Limb (tissue), 2 donors: ENCODE measurements around the gene GPR153.
A peak's percentile ranks its signal among the peaks of the same experiment; 100 is the strongest.
"Not testable (repeated sequence)": the region's sequence is repeated elsewhere in the genome, so short reads cannot be mapped to it uniquely, and the experiment has no call there.

ENCODE experiments used
- DNase-seq, 2 donors: peaks; one replicate each; pipeline ENCODE4 v3.0.0-alpha.2; 2016; ENCODE audit errors: extremely low spot score in 2 of 2

Gene GPR153

GRCh38 chr1:6260961-6261614, at the start of gene GPR153:
TSS of gene GPR153 (minus strand) at chr1:6261098. CDS start at chr1:6254905, 6,193 bp downstream.
- DNase-seq, result peak in 1 of 2 donors; percentile 69

GRCh38 chr1:6310116-6310848, 49.4 kb upstream of the GPR153 start:
- DNase-seq, result no peak

DNA sequence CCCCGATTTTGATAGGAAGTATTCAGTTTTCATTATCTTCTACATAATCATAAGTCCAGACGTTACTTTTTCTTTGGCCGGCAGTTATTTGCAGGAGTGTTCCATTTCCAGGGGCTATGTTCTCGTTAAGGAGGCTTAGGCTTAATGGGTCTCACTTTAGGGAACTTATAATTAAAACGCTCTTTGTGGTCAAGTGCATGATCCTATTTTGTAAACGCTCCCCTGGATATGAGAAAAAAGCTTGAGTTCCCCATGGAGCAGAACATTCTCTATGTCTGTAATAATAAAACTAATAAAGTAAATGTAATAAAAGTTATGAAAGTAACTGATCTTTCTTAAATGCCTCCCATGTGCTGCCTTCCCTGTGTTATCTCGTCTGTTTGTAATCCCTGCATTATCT, 48.7 kb upstream of the GPR153 start:
- DNase-seq, result no peak

GRCh38 chr1:6308449-6308848, 47.6 kb upstream of the GPR153 start:
- DNase-seq, result no peak

DNA sequence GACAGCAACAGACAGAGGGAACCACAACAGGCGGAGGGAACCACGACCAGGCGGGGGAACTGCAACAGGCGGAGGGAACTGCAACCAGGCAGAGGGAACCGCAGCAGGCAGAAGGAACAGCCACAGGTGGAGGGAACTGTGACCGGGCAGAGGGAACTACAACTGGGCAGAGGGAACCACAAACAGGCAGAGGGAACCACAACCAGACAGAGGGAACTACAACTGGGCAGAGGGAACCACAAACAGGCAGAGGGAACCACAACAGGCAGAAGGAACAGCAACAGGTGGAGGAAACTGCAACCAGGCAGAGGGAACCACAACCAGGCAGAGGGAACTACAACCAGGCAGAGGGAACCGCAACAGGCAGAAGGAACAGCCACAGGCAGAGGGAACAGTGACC, 46.8 kb upstream of the GPR153 start:
- DNase-seq, result not testable (repeated sequence)

DNA sequence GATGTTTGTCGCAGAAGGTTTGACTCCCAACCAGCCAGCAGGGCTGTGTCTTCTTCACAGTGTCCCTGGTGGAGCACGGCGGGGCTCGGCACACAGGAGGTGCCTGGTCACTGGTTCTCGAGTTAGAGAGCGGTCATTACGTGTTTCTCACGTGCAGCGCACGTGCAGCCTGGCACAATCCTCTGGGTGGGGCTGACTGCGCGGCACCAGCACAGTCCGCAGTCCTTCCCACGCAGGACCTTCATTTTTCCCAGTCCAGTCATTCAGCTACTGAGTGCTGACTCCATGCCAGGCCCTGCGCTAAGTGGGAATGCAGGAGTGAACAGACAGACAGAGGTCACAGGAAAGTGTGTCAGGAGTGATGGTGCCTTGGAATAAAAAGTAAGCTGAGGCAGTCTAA, 46.2 kb upstream of the GPR153 start:
- no peak for DNase-seq

GRCh38 chr1:6303397-6304012, 42.6 kb upstream of the GPR153 start:
- no peak for DNase-seq

DNA sequence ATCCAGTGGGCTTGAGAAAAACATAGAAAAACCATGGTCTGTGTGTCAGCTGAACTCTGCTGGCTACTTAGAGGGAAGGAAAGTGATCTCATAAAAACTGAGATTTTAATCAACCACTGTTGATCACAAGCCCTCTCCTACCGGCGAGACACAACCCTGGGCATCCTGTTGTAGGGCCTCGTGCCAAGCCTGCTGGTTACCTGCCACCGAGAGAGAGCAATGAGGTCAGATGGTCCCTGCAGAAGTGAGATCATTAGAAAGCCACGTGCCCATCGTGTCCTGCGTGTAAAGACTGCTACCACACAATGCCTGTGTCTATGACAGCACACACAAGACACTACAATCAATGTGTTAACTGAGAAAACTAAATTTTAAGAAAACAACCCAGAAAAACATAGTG, 41.7 kb upstream of the GPR153 start:
- no peak for DNase-seq

DNA sequence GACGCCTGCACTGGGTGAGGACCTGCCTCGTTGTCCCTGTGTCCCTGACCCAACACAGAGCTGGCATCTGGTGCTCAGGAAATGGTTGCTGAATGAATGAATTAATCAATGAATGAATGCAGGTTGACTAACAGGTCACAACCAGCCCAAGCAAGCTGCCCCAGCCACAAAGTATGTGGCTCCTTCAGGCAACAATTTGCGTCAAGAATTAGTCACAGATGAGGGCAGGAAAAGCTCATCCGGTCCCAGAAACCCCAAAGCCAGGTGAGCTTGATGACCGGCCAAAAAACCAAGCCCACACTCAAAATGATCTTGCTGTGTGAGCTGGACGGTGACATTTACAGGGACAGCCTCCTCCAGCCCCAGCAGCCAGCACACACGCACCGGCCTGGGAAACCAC, 40.6 kb upstream of the GPR153 start:
- DNase-seq, result no peak

DNA sequence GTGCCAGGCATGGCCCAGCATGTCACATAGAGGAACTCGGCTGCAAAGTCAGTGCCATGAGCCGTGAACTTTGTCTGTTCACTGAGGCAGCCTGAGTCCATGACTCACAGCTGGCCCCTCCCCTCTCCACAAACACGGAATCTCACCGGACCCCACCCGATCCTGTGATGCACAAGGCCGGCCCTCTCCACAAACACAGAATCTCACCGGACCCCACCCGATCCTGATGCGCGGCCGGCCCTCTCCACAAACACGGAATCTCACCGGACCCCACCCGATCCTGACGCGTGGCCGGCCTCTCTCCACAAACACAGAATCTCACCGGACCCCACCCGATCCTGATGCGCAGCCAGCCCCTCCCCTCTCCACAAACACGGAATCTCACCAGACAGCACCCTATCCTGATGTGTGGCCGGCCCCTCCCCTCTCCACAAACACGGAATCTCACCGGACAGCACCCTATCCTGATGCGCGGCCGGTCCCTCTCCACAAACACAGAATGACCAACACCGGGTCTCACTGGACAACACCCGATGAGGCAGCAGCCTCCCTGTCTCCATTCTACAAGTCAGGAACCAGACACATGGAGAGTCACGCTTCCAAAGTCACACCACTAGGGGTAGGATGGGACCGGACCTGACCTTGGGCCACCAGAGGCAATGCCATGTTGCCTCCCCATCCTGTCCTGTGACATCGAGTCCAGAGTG, 39.6 kb upstream of the GPR153 start:
- no peak for DNase-seq

- DNase-seq, result no peak
These were observed 38.8 kb upstream of the GPR153 start for GRCh38 chr1:6299557-6300165.

DNA sequence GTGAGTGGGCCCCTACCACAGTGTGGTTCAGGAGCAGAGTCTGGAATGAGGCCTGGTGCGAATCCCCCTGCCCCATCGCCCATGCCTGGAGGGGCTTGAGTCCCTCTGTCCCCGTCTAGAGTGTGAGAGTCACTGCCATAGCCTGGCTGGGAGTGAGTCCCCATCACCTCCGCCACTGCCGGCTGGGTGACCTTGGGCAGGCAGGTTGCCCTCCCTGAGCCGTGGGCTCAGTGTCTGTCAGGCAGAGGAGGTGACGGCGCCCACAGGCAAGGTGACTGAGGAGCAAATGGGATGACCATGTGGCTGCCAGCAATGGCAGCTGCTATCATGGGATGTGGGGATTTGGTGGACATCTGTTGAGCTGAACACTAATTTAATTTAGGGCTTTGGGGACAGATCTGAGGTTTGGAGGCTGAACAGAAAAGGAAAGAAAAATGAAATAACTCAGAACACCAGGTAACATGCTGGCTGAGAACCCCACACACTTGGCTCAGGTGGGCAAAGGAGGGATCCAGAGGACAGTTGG, 38.1 kb upstream of the GPR153 start:
- no peak for DNase-seq

DNA sequence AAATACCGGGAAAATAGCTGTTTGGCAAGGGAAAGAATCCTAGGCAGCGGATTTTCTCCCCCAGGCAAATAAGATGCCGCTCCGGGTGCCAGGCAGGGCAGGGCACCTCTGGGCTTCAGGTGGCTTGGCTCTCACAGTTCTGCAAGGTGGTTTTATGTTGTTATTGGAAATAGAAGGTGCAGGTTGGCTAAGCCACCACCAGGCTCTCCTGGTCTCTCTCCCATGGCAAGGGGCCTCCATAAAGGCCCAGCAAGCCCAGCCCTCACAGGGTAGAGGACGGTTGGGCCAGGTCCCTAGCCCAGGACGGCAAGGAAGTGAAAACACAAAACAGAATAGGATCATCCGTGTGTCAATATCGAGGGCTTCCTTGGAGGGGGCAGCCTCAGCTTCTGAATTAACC, 37.6 kb upstream of the GPR153 start:
- no peak for DNase-seq

DNA sequence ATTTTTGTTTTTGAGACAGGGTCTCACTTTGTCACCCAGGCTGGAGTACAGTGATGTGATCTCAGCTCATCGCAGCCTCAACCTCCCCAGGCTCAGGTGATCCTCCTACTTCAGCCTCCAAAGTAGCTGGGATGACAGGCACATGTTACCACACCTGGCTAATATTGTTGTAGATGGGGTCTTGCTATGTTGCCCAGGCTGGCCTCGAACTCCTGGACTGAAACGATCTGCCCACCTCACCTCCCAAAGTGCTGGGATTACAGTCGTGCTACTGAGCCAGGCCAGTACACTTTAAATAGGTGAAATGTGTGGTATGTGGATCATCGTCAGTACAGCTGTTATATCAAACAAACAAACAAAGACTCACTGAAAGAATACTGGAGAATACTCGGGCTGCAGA, 35.0 kb upstream of the GPR153 start:
- no peak for DNase-seq

DNA sequence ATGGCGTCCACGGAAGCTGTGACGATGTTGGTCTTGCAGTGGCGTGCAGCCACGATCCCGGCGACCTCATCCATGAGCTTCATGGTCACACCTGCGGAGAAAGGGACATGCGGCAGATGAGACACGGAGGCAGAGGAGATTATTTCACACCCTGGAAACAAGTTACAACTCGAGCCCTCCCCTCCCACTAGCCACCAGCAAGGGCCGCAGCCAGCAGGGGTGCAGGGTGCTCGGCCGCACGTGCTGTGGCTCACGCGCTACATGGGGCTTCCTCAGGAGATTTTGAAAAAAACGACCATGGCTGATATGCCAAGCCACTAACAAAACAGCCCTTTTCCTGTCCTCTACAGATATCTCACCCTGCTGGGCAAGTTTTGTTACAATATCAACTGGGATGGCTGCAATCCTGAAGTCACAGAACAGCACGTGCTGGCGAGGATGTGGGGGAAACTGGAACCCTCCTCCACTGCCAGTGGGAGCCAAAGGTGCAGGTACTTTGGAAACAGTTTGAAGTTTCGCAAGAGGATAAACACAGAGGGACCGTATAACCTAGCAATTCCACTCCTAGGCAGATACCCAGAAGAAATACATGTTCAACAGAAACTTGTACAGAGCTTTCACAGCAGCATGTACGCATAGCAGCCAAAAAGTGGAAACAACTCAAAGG, 34.1 kb upstream of the GPR153 start:
- no peak for DNase-seq

DNA sequence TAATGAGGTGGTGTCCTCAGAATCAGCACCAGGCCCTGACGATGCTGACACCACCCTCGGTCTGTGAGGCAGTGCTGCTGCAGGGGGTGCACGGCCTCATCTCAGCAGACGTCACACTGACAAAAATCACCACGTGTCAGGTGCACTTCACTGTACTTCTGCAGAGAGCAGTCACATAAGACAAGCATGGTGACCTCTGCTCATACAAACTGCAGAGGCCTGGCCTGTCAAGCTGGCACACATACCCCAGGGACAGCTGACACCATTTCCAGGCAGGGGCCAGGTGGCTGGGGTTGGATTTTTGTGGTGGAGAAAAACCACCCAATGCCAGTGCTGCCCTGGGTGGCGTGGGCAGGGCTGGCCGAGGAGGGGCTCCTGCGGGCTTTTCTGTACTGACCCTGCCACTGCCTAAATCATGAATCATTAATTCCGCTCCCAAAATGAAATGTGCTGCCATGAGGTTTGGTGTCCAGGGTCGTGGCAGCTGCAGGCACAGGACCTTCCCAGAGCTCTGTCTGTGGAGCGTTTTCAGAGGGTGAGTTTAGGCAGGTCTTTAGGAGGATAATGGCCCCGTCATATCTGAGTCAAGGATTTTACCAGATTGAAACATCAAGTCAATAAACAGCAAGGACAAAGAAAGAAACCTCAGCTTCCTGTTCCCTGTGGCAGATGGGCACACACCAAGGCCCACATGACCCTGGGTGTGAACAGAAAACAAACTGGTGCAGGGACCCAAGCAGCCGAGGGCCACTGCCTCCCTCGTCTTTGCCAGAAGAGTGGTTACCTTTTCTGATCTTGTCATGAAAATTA, 33.4 kb upstream of the GPR153 start:
- DNase-seq, result no peak

GRCh38 chr1:6292102-6292501, 31.2 kb upstream of the GPR153 start:
- DNase-seq, result no peak

DNA sequence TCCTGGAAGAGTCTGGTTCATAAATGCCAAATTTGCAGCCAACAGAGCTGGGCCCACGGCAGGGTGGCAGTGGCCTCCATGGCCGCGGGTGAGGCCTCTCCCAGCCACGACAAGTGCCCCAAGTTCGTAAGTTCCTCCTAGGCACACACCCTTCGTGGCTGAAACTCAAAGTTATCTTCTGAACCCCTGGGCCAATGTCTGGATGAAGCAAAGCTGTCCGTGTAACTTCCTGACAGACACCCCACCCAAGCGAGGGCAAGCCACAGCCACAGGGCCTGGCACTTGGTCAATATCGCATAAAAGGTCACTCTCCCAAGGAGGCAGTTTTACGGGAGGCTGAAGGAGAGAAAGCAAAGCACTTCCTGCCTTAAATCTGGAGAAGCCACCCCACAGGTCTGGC, 27.8 kb upstream of the GPR153 start:
- DNase-seq, result no peak

DNA sequence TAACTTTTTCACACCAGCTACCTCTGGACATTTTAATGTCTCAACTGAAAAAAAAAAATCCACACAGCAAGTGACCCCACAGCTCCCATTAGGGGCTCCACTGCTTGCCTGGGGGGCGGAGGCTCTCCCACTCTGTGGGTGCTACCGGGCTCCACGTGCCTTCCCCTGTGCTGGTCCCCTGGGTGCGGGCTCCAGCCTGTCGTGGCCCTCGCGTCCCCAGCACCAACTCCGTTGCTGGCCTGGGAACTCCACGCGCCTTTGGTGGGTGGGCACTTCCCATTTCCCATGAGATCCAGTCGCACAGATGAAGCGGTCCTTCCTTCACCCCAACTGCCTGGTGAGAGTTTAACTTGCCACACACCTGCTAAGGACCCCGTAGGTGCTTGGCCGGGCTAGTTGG, 27.1 kb upstream of the GPR153 start:
- DNase-seq, result no peak

- DNase-seq, result no peak
These were observed 26.6 kb upstream of the GPR153 start for GRCh38 chr1:6287431-6287886.
